Keratinocyte (primary cell): ENCODE results near the gene COL6A1. TPM values are rescaled to one million over a fixed set of nuclear protein-coding genes. Genes with fewer than 3 reads are reported as not detected.

Source experiments
- DNase-seq: peaks from one replicate; pipeline ENCODE4 v3.0.0-alpha.2; 2011; ENCODE audit warnings: low read depth, missing footprints, low spot score
- FAIRE-seq: peaks from 2 replicates; lab custom pipeline; 2011; peaks lifted over from hg19 to GRCh38; lab: Jason Lieb, UNC
- H2AFZ ChIP-seq: 2 replicates; pipeline ENCODE4 v1.6.0; 2012; ENCODE audit warnings: low read length, control low read depth, inconsistent platforms; ENCODE audit not compliant: control insufficient read depth
- H3K27ac ChIP-seq: 2 replicates; pipeline ENCODE4 v1.5.1; 2011; ENCODE audit warnings: low read length; ENCODE audit not compliant: control insufficient read depth, insufficient read depth
- H3K27me3 ChIP-seq: 3 replicates; pipeline ENCODE4 v1.6.0; 2011; ENCODE audit warnings: low read length; ENCODE audit not compliant: control insufficient read depth, insufficient read depth; ENCODE audit errors: extremely low read depth
- H3K36me3 ChIP-seq, 2 experiments: 2 replicates in 1 of 2; 3 replicates in 1 of 2; pipeline ENCODE4 v1.5.1; 2011; ENCODE audit warnings: low read length in 2 of 2, mild to moderate bottlenecking in 1 of 2; ENCODE audit not compliant: control insufficient read depth in 2 of 2, insufficient read depth in 2 of 2; ENCODE audit errors: extremely low read depth in 1 of 2
- H3K4me1 ChIP-seq: 3 replicates; pipeline ENCODE4 v1.5.1; 2011; ENCODE audit warnings: low read length; ENCODE audit not compliant: control insufficient read depth, insufficient read depth; ENCODE audit errors: extremely low read depth
- H3K4me2 ChIP-seq: 3 replicates; pipeline ENCODE4 v1.6.0; 2011; ENCODE audit warnings: low read depth, low read length; ENCODE audit not compliant: control insufficient read depth, insufficient read depth; ENCODE audit errors: extremely low read depth
- H3K4me3 ChIP-seq, 3 experiments: fragments of 200-600 bp in 1 of 3; sonication (generic) in 1 of 3; 2 replicates in 2 of 3; 3 replicates in 1 of 3; pipeline ENCODE4 v1.5.1; 2011 to 2016; ENCODE audit warnings: low read length in 3 of 3, mild to moderate bottlenecking in 3 of 3, control low read depth in 2 of 3, inconsistent platforms in 1 of 3, low read depth in 1 of 3, mixed read lengths in 1 of 3, mixed run types in 1 of 3, moderate library complexity in 1 of 3; ENCODE audit not compliant: control insufficient read depth in 2 of 3, insufficient read depth in 2 of 3; ENCODE audit errors: extremely low read depth in 1 of 3
- H3K79me2 ChIP-seq: 2 replicates; pipeline ENCODE4 v1.6.0; 2012; ENCODE audit warnings: low read length; ENCODE audit not compliant: control insufficient read depth, insufficient read depth
- H3K9ac ChIP-seq: 3 replicates; pipeline ENCODE4 v1.6.0; 2011; ENCODE audit warnings: low read length; ENCODE audit not compliant: control insufficient read depth, insufficient read depth; ENCODE audit errors: extremely low read depth
- H3K9me1 ChIP-seq: 3 replicates; pipeline ENCODE4 v1.6.0; 2011; ENCODE audit warnings: low read length; ENCODE audit not compliant: control insufficient read depth, insufficient read depth; ENCODE audit errors: extremely low read depth
- H3K9me3 ChIP-seq: 2 replicates; pipeline ENCODE4 v1.5.1; 2012; ENCODE audit warnings: low read depth, low read length; ENCODE audit not compliant: control insufficient read depth
- H4K20me1 ChIP-seq: 3 replicates; pipeline ENCODE4 v1.6.0; 2011; ENCODE audit warnings: low read length; ENCODE audit not compliant: control insufficient read depth, insufficient read depth; ENCODE audit errors: extremely low read depth
- EZH2 ChIP-seq: IDR thresholded peaks from one replicate; pipeline ENCODE4 v1.6.1; 2012; ENCODE audit warnings: inconsistent platforms, mild to moderate bottlenecking, low read length, moderate library complexity
- dilution Hi-C: fragments of 300-500 bp; cut with MboI; formaldehyde crosslinking; loops from one replicate; pipeline ENCODE4 v1.7.0; 2020; ENCODE audit warnings: low sequenced_read_pairs; ENCODE audit not compliant: extremely low pct_ligation_motif_present
- polyA plus RNA-seq, 5 experiments: library from polyadenylated mRNA; depleted of rRNA in 3 of 5; stranded (reverse) in 3 of 5; stranded (forward) in 1 of 5; unstranded in 1 of 5; fragments of >200 nt; gene quantifications; 1 replicate in 1 of 5; 2 replicates in 3 of 5; 3 replicates in 1 of 5; pipeline versions ENCODE4 v1.2.1 to v1.2.3, GENCODE V29; 2011 to 2012; ENCODE audit warnings: missing spikeins in 2 of 5, low read depth in 1 of 5, low replicate concordance in 1 of 5
- TF ChIP-seq, protein P1 (sequence below), 3 experiments: IDR thresholded peaks in 1 of 3; conservative IDR thresholded peaks in 1 of 3; optimal IDR thresholded peaks in 1 of 3; 2 replicates in 2 of 3; 3 replicates in 1 of 3; pipeline versions ENCODE3 to v1.5.1; 2011; ENCODE audit warnings: low read length in 3 of 3, mild to moderate bottlenecking in 3 of 3, moderate library complexity in 2 of 3, control low read depth in 1 of 3, inconsistent platforms in 1 of 3; ENCODE audit not compliant: insufficient read depth in 2 of 3; ENCODE audit errors: extremely low read depth in 1 of 3

The COL6A1 gene
- polyA plus RNA-seq, 1 donor (not counting 4 experiments of a cell fraction or from before 2014, with no cell fraction given) = 2.5 TPM

DNA sequence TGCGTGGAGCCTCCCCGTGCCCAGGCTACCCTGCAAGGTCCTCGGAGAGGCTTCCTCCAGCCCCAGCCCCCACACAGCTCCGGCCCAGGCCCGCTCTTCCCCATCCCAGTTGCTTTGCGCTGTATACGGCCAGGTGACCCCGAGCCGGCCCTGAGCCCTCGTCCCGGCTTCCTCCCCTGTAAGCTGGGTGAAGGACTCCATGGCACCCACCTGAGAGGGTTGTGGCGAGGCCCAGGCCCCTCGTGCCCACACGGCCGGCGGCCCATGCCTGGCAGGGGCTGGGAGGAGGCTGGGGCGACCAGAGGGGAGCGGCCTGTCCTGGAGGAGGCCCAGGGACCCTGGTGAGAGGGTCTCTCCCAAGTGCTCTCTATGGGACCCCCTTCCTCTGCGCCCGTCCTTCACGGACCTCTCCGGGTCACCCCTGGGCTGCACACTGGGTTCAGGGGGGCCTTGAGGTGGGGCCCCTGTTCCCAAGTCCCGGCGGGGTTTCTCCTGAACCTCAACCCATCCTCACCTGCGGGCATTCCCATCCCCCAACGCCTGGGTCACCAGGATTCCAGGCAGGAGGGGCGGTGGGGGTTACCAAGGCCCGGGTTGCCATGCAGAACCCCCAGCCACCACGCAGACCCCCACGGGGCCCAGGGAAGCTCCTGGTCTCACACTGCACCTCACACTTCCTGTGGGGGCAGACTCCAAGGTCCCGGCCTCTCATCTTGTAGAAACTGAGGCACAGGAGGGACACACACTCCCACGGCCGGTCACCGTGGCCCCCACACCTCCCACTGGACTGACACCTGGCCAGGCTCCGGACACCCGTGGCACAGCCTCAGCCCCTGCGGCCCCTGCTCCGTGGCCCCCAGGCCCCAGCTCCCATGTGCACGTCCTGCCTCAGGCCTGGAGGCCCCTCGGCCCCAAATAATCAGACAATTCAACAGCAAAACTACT, 25.2 kb downstream of the COL6A1 start:
- dilution Hi-C loops = no loop called here
- Histone ChIP-seq H3K9me1 (no peaks in the 10 kb centered on the region), H4K20me1 (no peaks in the 10 kb centered on the region), H3K4me1 (no peaks in the 10 kb centered on the region), H3K27ac (no peak overlapping the region), H3K4me3 (no peak overlapping the region), H3K79me2 (no peaks in the 10 kb centered on the region), H3K36me3 (no peaks in the 10 kb centered on the region), H3K4me2 (no peak overlapping the region), H3K9me3 (peaks cover 4% of the 10 kb centered on the region), H3K27me3 (no peaks in the 10 kb centered on the region), H2AFZ (no peak overlapping the region), H3K9ac (no peak overlapping the region)
- FAIRE-seq = no peak
- no peak for TF ChIP-seq EZH2
- TF ChIP-seq, protein P1, sequence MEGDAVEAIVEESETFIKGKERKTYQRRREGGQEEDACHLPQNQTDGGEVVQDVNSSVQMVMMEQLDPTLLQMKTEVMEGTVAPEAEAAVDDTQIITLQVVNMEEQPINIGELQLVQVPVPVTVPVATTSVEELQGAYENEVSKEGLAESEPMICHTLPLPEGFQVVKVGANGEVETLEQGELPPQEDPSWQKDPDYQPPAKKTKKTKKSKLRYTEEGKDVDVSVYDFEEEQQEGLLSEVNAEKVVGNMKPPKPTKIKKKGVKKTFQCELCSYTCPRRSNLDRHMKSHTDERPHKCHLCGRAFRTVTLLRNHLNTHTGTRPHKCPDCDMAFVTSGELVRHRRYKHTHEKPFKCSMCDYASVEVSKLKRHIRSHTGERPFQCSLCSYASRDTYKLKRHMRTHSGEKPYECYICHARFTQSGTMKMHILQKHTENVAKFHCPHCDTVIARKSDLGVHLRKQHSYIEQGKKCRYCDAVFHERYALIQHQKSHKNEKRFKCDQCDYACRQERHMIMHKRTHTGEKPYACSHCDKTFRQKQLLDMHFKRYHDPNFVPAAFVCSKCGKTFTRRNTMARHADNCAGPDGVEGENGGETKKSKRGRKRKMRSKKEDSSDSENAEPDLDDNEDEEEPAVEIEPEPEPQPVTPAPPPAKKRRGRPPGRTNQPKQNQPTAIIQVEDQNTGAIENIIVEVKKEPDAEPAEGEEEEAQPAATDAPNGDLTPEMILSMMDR (optimal IDR thresholded peaks at IDR 0.05 in 1 of 3, IDR thresholded peaks at IDR 0.05 in 1 of 3, conservative IDR thresholded peaks at IDR 0.05 in 1 of 3; ENCODE audit: extremely low read depth in 1 of 3, insufficient read depth in 2 of 3, low read length in 3 of 3) = no peak
- DNase-seq = no peak

DNA sequence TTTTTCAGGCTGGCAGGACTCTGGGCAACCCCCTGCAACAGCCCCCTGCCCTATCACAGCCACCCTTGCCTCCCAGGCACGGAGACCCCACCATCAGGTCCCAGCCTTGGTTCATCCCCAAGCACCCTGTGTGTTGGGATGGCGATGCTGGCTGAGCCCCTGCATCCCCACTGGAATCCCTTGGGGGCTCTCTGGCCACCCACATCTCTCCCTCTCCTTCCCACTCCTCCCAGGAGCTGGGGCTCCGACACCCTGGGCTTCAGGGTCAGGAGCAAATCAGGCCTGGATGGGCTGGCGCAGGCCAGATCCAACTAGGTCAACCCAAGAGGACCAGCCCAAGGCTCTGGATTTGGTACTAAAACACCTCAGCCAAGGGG, 25.9 kb downstream of the COL6A1 start:
- Histone ChIP-seq H3K9me3 (peaks cover 4% of the 10 kb centered on the region), H3K4me3 (no peak overlapping the region), H3K9me1 (no peaks in the 10 kb centered on the region), H2AFZ (no peak overlapping the region), H3K27ac (no peak overlapping the region), H3K4me2 (no peak overlapping the region), H3K36me3 (no peaks in the 10 kb centered on the region), H3K27me3 (no peaks in the 10 kb centered on the region), H3K9ac (no peak overlapping the region), H3K79me2 (no peaks in the 10 kb centered on the region), H4K20me1 (no peaks in the 10 kb centered on the region), H3K4me1 (no peaks in the 10 kb centered on the region)
- no peak for FAIRE-seq
- no peak for DNase-seq
- dilution Hi-C loops = no loop called here
- TF ChIP-seq, protein P1 (optimal IDR thresholded peaks at IDR 0.05 in 1 of 3, IDR thresholded peaks at IDR 0.05 in 1 of 3, conservative IDR thresholded peaks at IDR 0.05 in 1 of 3; ENCODE audit: extremely low read depth in 1 of 3, insufficient read depth in 2 of 3, low read length in 3 of 3) = no peak
- TF ChIP-seq EZH2 = no peak
